ENCODE results near the gene GSS. TPM values are rescaled to one million over a fixed set of nuclear protein-coding genes. Genes with fewer than 3 reads are reported as not detected.

GSS gene
- total and polyA plus RNA-seq, 2 of the 8 experiments (the other 6 are each of a cell fraction or from before 2014, with no cell fraction given), result 34.6 to 43.2 TPM

- H3K4me2 ChIP-seq (ENCODE audit: insufficient read depth in 1 of 2, low read depth in 2 of 2, low read length in 2 of 2), result no peak overlapping the region
- H3K36me3 ChIP-seq (ENCODE audit: control insufficient read depth in 2 of 4, insufficient read depth in 4 of 4, low read length in 3 of 4), result no peaks in the 10 kb centered on the region
- TF ChIP-seq GTF2F1 (IDR thresholded peaks at IDR 0.05; ENCODE audit: borderline replicate concordance, low read depth, low read length) (no peak), EGR1 (IDR thresholded peaks at IDR 0.05; ENCODE audit: borderline replicate concordance, low read depth, low read length) (no peak), HDAC2 (IDR thresholded peaks at IDR 0.05; ENCODE audit: borderline replicate concordance in 1 of 2, low read depth in 2 of 2, low read length in 2 of 2) (no peak), TBP (IDR thresholded peaks at IDR 0.05; ENCODE audit: low read depth, low read length) (no peak), HDAC6 (IDR thresholded peaks at IDR 0.05; ENCODE audit: low read depth, low read length) (no peak), CHD1 (IDR thresholded peaks at IDR 0.05; ENCODE audit: low read depth, low read length) (no peak)
- 0 out of 2 replicates have a peak overlapping the region, but pooled peaks have one; percentile 83 for H2BK5ac ChIP-seq (ENCODE audit: low read depth, low read length)
- H3K23ac ChIP-seq (ENCODE audit: insufficient read length), result no peak overlapping the region
- no peak overlapping the region for H2BK20ac ChIP-seq (ENCODE audit: low read length)
- no peak overlapping the region for H2AK5ac ChIP-seq (ENCODE audit: low read depth, low read length)
- H2AFZ ChIP-seq (ENCODE audit: low read length), result no peak overlapping the region
- H3K27ac ChIP-seq (ENCODE audit: low read depth, low read length), result no peak overlapping the region
- peaks cover 0 to 27% (median 19%) of the 10 kb centered on the region in 4 experiments; a peak in 6 of 7 replicates for H3K4me1 ChIP-seq (replicated peaks in 1 of 4; ENCODE audit: control insufficient read depth in 3 of 4, insufficient read depth in 4 of 4, low read length in 3 of 4)
- H3K56ac ChIP-seq (replicated peaks; ENCODE audit: insufficient read length, low read depth, low read length), result no peak overlapping the region
- H2BK12ac ChIP-seq (ENCODE audit: low read depth, low read length), result no peak overlapping the region
- H3K9me3 ChIP-seq (ENCODE audit: insufficient read depth in 2 of 2, low read depth in 1 of 2, low read length in 1 of 2), result no peaks in the 10 kb centered on the region
- no peaks in the 10 kb centered on the region for H3K79me1 ChIP-seq (ENCODE audit: low read depth, low read length)
- FAIRE-seq (no peak), DNase-seq (ENCODE audit: low read depth in 1 of 2, low spot score in 2 of 2) (no peak)
- H4K5ac ChIP-seq (ENCODE audit: insufficient read length, low read depth, low read length), result no peak overlapping the region
- no peaks in the 10 kb centered on the region for H3K79me2 ChIP-seq (ENCODE audit: control insufficient read depth in 1 of 2, insufficient read depth in 2 of 2, low read length in 2 of 2)
- no peak overlapping the region for H3K9ac ChIP-seq (replicated peaks in 1 of 4; ENCODE audit: extremely low read depth in 1 of 4, low read depth in 3 of 4, low read length in 3 of 4)
- H3K4me3 ChIP-seq (ENCODE audit: extremely low read depth in 1 of 4, insufficient read depth in 2 of 4, low read depth in 3 of 4, low read length in 4 of 4), result no peak overlapping the region
- no peak overlapping the region for H3K4ac ChIP-seq (replicated peaks; ENCODE audit: insufficient read length, low read depth, low read length)
- H3K23me2 ChIP-seq (ENCODE audit: low read depth, low read length), result peaks cover 4% of the 10 kb centered on the region; the same call in 1 of the 2 replicates
- H2BK120ac ChIP-seq (replicated peaks; ENCODE audit: low read depth, low read length), result no peak overlapping the region
- 90% methylated on average over 24 of the region's 24 CpGs; no CpG with 5 or more reads in 1 of the 2 experiments for WGBS, 2 experiments (ENCODE audit: extremely low coverage in 1 of 2, insufficient coverage in 1 of 2, insufficient read length in 1 of 2, insufficient replicate concordance in 2 of 2, low coverage in 1 of 2, low lambda C conversion rate in 2 of 2, missing lambda C conversion rate in 1 of 2)
- no peak overlapping the region for H4K91ac ChIP-seq (replicated peaks; ENCODE audit: insufficient read length, low read length)
- 0 out of 2 replicates have a peak overlapping the region, but pooled peaks have one; percentile 31 for H2BK15ac ChIP-seq (ENCODE audit: low read length)
- no peak overlapping the region; the same call in 1 of the 2 replicates for H4K8ac ChIP-seq (ENCODE audit: extremely low read depth, insufficient read depth, low read length)
- H3K27me3 ChIP-seq (replicated peaks in 1 of 4; ENCODE audit: control insufficient read depth in 3 of 4, extremely low read depth in 1 of 4, insufficient read depth in 3 of 4, low read length in 3 of 4), result peaks cover 0 to 16% (median 9%) of the 10 kb centered on the region in 4 experiments; a peak in 3 of 7 replicates
- H3K14ac ChIP-seq (ENCODE audit: insufficient read length), result no peak overlapping the region
- peaks cover 0 to 3% of the 10 kb centered on the region in 2 experiments for H4K20me1 ChIP-seq (replicated peaks in 1 of 2; ENCODE audit: control insufficient read depth in 1 of 2, insufficient read depth in 2 of 2, low read length in 2 of 2)
- H3K18ac ChIP-seq (ENCODE audit: extremely low read depth, low read length), result no peak overlapping the region; the same call in 1 of the 2 replicates
- POLR2A ChIA-PET (ENCODE audit: partially characterized antibody), result interaction anchor here (0.8 to 1.8 kb wide), 4 partner anchors 7 to 31 kb away, joined by 3 to 5 read pairs (median 4); partner anchors contain the start of genes GSS and MYH7B
- CTCF ChIA-PET (ENCODE audit: partially characterized antibody), result interaction anchor here (0.6 to 3.5 kb wide), 8 partner anchors 11 to 527 kb away, joined by 3 to 16 read pairs (median 3); no protein-coding TSS in a partner anchor
Measured at GRCh38 chr20:34986311-34987287, 31.0 kb upstream of the GSS start.

All from H1 (cell line).